Muscle layer of colon (tissue), 2 donors: ENCODE results near the gene STOX1.
"Not testable (repeated sequence)": the region's sequence is repeated elsewhere in the genome, so short reads cannot be mapped to it uniquely, and the experiment has no call there.

Experiments used
- H3K27ac ChIP-seq: one replicate; pipeline ENCODE4 v1.7.0; 2013; ENCODE audit warnings: low read depth, mild to moderate bottlenecking, low read length, moderate library complexity
- H3K27me3 ChIP-seq, 2 donors: one replicate each; pipeline ENCODE4 v1.7.0; 2013; ENCODE audit warnings: low read length in 2 of 2, mild to moderate bottlenecking in 2 of 2; ENCODE audit not compliant: insufficient read depth in 2 of 2, control insufficient read depth in 1 of 2
- H3K36me3 ChIP-seq: one replicate; pipeline ENCODE4 v1.7.0; 2013; ENCODE audit warnings: mild to moderate bottlenecking, low read length; ENCODE audit not compliant: insufficient read depth
- H3K4me1 ChIP-seq: one replicate; pipeline ENCODE4 v1.7.0; 2013; ENCODE audit warnings: mild to moderate bottlenecking, low read length; ENCODE audit not compliant: insufficient read depth
- H3K4me3 ChIP-seq, 2 donors: one replicate each; pipeline ENCODE4 v1.7.0; 2013; ENCODE audit warnings: low read length in 2 of 2, low read depth in 1 of 2, mild to moderate bottlenecking in 1 of 2, moderate library complexity in 1 of 2
- H3K9ac ChIP-seq: one replicate; pipeline ENCODE4 v1.7.0; 2013; ENCODE audit warnings: low read length
- H3K9me3 ChIP-seq: one replicate; pipeline ENCODE4 v1.7.0; 2013; ENCODE audit warnings: mild to moderate bottlenecking, low read length
- donor health status: abdominal sarcoma.
- donor health status: Adenocarcinoma of cecum.

STOX1 gene

GRCh38 chr10:68811314-68812009 is 15.9 kb upstream of the STOX1 start:
- Histone ChIP-seq H3K27ac (no peak overlapping the region), H3K36me3 (no peaks in the 10 kb centered on the region), H3K27me3 (no peaks in the 10 kb centered on the region), H3K4me3 (no peak overlapping the region), H3K9me3 (no peaks in the 10 kb centered on the region), H3K9ac (no peak overlapping the region), H3K4me1 (no peaks in the 10 kb centered on the region)

DNA sequence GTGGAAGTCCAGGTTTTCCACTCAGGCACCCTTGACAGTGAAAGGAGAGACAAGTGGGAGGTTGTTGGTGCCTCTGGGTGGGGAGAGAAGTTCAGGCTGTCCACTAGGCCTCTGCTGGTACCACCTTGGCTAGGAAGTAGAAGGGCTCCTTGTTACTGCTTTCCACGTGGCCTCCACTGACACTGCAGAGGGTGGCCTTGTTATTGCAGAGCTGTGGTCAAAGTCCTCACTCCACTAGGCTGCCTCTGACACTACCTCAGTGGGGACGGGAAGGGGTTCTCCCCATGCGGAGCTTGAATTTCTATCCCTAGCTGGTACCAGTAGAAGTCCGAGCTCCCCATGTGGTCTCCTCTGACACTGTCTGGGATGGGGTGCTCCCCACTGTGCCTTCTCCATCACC is 14.9 kb upstream of the STOX1 start:
- no peak overlapping the region for H3K4me3 ChIP-seq
- H3K4me1 ChIP-seq: no peaks in the 10 kb centered on the region
- no peaks in the 10 kb centered on the region for H3K9me3 ChIP-seq
- H3K36me3 ChIP-seq: no peaks in the 10 kb centered on the region
- H3K27ac ChIP-seq: no peak overlapping the region
- no peak overlapping the region for H3K9ac ChIP-seq
- H3K27me3 ChIP-seq: no peaks in the 10 kb centered on the region

- Histone ChIP-seq H3K4me3 (no peak overlapping the region), H3K27ac (no peak overlapping the region), H3K4me1 (no peaks in the 10 kb centered on the region), H3K36me3 (no peaks in the 10 kb centered on the region), H3K27me3 (no peaks in the 10 kb centered on the region), H3K9me3 (no peaks in the 10 kb centered on the region), H3K9ac (no peak overlapping the region)
Measured at GRCh38 chr10:68813559-68813958, 13.8 kb upstream of the STOX1 start.

GRCh38 chr10:68816796-68817412 is 10.4 kb upstream of the STOX1 start:
- H3K9ac ChIP-seq: no peak overlapping the region
- H3K27me3 ChIP-seq: no peaks in the 10 kb centered on the region
- no peaks in the 10 kb centered on the region for H3K9me3 ChIP-seq
- no peak overlapping the region for H3K27ac ChIP-seq
- H3K4me3 ChIP-seq: no peak overlapping the region
- no peaks in the 10 kb centered on the region for H3K36me3 ChIP-seq
- H3K4me1 ChIP-seq: no peaks in the 10 kb centered on the region

DNA sequence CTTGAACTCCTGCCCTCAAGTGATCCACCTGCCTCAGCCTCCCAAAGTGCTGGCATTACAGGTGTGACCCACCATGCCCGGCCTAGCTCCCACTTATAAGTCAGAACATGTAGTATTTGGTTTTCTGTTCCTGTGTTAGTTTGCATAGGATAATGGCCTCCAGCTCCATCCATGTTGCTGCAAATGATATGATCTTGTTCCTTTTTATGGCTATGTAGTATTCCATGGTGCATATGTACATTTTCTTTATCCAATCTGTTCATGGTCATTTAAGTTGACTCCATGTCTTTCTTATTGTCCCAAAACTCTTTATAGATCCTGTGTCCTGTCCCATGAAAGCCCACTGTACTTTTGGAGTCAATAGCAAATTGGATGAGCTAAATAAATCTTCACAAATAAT is 7.0 kb upstream of the STOX1 start:
- not testable (repeated sequence) for H3K27ac ChIP-seq, H3K4me3 ChIP-seq, H3K4me1 ChIP-seq, H3K9ac ChIP-seq, H3K27me3 ChIP-seq, H3K36me3 ChIP-seq, H3K9me3 ChIP-seq

GRCh38 chr10:68822626-68823025 is 4.7 kb upstream of the STOX1 start:
- H3K9ac ChIP-seq, H3K4me3 ChIP-seq, H3K27me3 ChIP-seq, H3K9me3 ChIP-seq, H3K4me1 ChIP-seq, H3K27ac ChIP-seq, H3K36me3 ChIP-seq: not testable (repeated sequence)

DNA sequence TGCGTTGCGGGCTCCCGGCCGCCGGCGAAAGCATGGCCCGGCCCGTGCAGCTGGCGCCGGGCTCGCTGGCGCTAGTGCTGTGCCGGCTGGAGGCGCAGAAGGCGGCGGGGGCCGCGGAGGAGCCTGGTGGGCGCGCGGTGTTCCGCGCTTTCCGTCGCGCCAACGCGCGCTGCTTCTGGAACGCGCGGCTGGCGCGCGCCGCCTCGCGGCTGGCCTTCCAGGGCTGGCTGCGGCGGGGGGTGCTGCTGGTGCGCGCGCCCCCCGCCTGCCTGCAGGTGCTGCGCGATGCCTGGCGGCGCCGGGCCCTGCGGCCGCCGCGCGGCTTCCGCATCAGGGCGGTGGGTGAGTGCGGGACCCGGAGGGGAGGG is 245 bp downstream of the STOX1 start:
- not testable (repeated sequence) for H3K36me3 ChIP-seq, H3K9ac ChIP-seq, H3K27me3 ChIP-seq, H3K9me3 ChIP-seq, H3K27ac ChIP-seq, H3K4me1 ChIP-seq
- H3K4me3 ChIP-seq: peak overlapping the region in 1 of 2 donors; percentile 85

DNA sequence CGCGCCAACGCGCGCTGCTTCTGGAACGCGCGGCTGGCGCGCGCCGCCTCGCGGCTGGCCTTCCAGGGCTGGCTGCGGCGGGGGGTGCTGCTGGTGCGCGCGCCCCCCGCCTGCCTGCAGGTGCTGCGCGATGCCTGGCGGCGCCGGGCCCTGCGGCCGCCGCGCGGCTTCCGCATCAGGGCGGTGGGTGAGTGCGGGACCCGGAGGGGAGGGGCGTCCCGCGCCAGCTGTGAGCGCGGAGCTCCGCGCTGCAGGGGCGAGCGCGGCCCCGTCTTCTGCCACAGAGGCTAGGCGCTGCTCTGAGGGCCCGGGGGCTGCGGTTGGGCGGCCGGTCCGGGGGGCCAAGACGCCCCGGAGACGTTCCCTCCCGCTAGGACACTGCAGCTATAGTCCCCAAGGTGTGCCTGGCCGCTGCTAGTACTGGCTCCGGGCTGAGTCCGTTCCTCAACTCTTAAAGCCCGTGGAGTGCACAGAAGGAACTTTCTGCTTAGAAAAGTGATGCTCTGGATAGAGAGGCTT is 811 bp downstream of the STOX1 start:
- H3K4me1 ChIP-seq, H3K9me3 ChIP-seq, H3K9ac ChIP-seq, H3K27ac ChIP-seq, H3K4me3 ChIP-seq, H3K36me3 ChIP-seq, H3K27me3 ChIP-seq: not testable (repeated sequence)

GRCh38 chr10:68828833-68829232 is 1.5 kb downstream of the STOX1 start:
- peaks cover 5% of the 10 kb centered on the region for H3K4me1 ChIP-seq
- no peak overlapping the region for H3K27ac ChIP-seq
- no peak overlapping the region for H3K4me3 ChIP-seq
- H3K9ac ChIP-seq: no peak overlapping the region
- H3K27me3 ChIP-seq: no peaks in the 10 kb centered on the region
- H3K9me3 ChIP-seq: no peaks in the 10 kb centered on the region
- H3K36me3 ChIP-seq: no peaks in the 10 kb centered on the region

GRCh38 chr10:68829521-68829920 is 2.2 kb downstream of the STOX1 start:
- peaks cover 5% of the 10 kb centered on the region for H3K4me1 ChIP-seq
- H3K27me3 ChIP-seq: no peaks in the 10 kb centered on the region
- no peak overlapping the region for H3K4me3 ChIP-seq
- H3K9me3 ChIP-seq: no peaks in the 10 kb centered on the region
- no peak overlapping the region for H3K27ac ChIP-seq
- H3K9ac ChIP-seq: no peak overlapping the region
- no peaks in the 10 kb centered on the region for H3K36me3 ChIP-seq

DNA sequence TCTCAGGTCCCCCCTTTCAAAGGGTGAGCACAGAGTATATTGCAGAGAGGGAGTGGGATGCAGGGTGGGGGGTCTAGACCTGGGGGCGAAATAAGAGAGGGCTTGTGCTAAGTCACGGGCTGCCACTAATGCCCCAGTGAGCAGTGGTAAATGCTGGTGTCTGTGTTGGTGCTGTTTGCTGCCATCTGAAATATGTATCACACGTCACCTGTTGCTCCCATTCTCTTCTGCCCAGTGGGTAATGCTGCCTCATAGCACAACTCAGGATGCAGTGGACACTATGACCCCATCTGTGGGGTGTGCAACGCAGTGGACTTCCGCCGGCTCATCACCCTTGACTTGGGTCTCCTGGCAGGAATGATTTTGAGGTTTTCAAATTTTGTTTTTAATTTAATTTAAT is 2.6 kb downstream of the STOX1 start:
- Histone ChIP-seq H3K4me1 (peaks cover 5% of the 10 kb centered on the region), H3K4me3 (no peak overlapping the region), H3K27ac (no peak overlapping the region), H3K9ac (no peak overlapping the region), H3K27me3 (no peaks in the 10 kb centered on the region), H3K9me3 (no peaks in the 10 kb centered on the region), H3K36me3 (no peaks in the 10 kb centered on the region)

- H3K9ac ChIP-seq: no peak overlapping the region
- H3K27me3 ChIP-seq: no peaks in the 10 kb centered on the region
- no peaks in the 10 kb centered on the region for H3K36me3 ChIP-seq
- no peak overlapping the region for H3K27ac ChIP-seq
- H3K4me1 ChIP-seq: no peaks in the 10 kb centered on the region
- no peaks in the 10 kb centered on the region for H3K9me3 ChIP-seq
- no peak overlapping the region for H3K4me3 ChIP-seq
Measured at GRCh38 chr10:68831961-68832455, 4.7 kb downstream of the STOX1 start.
